ENCODE measurements around the gene PLAA. TPM values are rescaled to one million over a fixed set of nuclear protein-coding genes. Genes with fewer than 3 reads are reported as not detected.
A peak's percentile ranks its signal among the peaks of the same experiment; 100 is the strongest.

Gene PLAA
- total RNA-seq, 1 experiment from 2014 or later, result 41.2 TPM

DNA sequence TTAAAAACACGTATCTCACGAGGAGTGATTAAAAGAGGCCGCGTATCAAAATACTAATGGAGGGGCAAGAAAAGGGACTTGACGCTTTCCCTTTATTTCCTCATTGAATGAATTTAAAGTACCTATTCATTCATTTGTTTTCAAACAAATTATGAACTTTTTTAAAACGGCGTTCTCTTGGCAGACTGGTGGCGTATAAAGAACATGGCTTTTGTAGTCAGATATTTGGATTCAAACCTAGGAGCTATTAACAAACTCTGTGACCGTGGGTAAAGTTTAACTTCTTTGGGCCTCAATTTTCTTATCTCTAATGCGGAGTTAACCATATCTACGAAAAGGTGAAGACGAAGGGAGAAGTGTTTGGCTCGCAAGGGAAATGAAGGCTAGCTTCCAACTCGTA is 55.3 kb downstream of the PLAA start:
- no peak for ATAC-seq
- no peaks in the 10 kb centered on the region for H4K20me1 ChIP-seq (ENCODE audit: insufficient read depth)
- H3K4me1 ChIP-seq (ENCODE audit: control insufficient read depth in 1 of 2, insufficient read depth in 2 of 2, low read length in 2 of 2), result peaks cover 5 to 14% of the 10 kb centered on the region in 2 experiments; a peak in 3 of 4 replicates
- peak overlapping the region; percentile 97 for H3K27ac ChIP-seq (ENCODE audit: low read depth, low read length)
- intact Hi-C loops (cut with micrococcal nuclease), result loop anchor here (1.0 kb wide), 1 partner anchor 56 kb away; the partner anchor contains the start of gene PLAA
- H3K4me2 ChIP-seq (ENCODE audit: low read length), result peak overlapping the region; percentile 82
- H3K4me3 ChIP-seq (replicated peaks in 1 of 2; ENCODE audit: low read depth in 1 of 2, low read length in 2 of 2), result peak overlapping the region; percentile 77 to 91
- H3K79me2 ChIP-seq (ENCODE audit: insufficient read depth, low read length), result peaks cover 54% of the 10 kb centered on the region
- H3K9me2 ChIP-seq (ENCODE audit: insufficient read depth), result no peaks in the 10 kb centered on the region
- ChIA-PET CTCF (interaction anchor here (1.2 kb wide), 1 partner anchor 20 kb away, joined by 3 read pairs; no protein-coding TSS in a partner anchor), RAD21 (ENCODE audit: low non-redundant PET in 1 of 2, low total read pairs in 2 of 2, uncharacterized antibody in 2 of 2, unreplicated experiment in 2 of 2) (no interaction called here), POLR2A (interaction anchor here (0.9 to 1.5 kb wide), 2 partner anchors 55 to 64 kb away, joined by 4 to 10 read pairs; partner anchors contain the start of genes IFT74 and PLAA)
- H2AFZ ChIP-seq (ENCODE audit: low read depth, low read length, poor library complexity, severe bottlenecking), result no peak overlapping the region
- H3K36me3 ChIP-seq (ENCODE audit: control insufficient read depth in 1 of 2, insufficient read depth in 2 of 2, low read length in 2 of 2), result peaks cover 0 to 3% of the 10 kb centered on the region in 2 experiments; a peak in 1 of 4 replicates
- H3K27me3 ChIP-seq (ENCODE audit: insufficient read depth, low read length), result no peaks in the 10 kb centered on the region
- H3K9ac ChIP-seq (ENCODE audit: low read length), result peak overlapping the region; percentile 83
- no TSS peak for BruUV-seq (replicated peaks)
- no peak for DNase-seq (ENCODE audit: low read depth, low spot score)
- no peaks in the 10 kb centered on the region for H3K9me3 ChIP-seq (ENCODE audit: control insufficient read depth in 1 of 2, insufficient read depth in 1 of 2, low read depth in 1 of 2, low read length in 2 of 2)
- TF ChIP-seq EZH2phosphoT487 (IDR thresholded peaks at IDR 0.05; ENCODE audit: borderline replicate concordance) (no peak), SIN3A (IDR thresholded peaks at IDR 0.05; ENCODE audit: low read depth) (no peak), JUND (IDR thresholded peaks at IDR 0.05) (no peak), SP1 (IDR thresholded peaks at IDR 0.05; ENCODE audit: low read depth) (no peak), ELF1 (IDR thresholded peaks at IDR 0.05; ENCODE audit: borderline replicate concordance, low read depth) (no peak), YY1 (IDR thresholded peaks at IDR 0.05; ENCODE audit: extremely low read depth, insufficient replicate concordance, low read depth, low read length) (no peak), POLR2AphosphoS5 (IDR thresholded peaks at IDR 0.05; ENCODE audit: low read depth, low read length) (no peak)
- TF ChIP-seq, protein P1, sequence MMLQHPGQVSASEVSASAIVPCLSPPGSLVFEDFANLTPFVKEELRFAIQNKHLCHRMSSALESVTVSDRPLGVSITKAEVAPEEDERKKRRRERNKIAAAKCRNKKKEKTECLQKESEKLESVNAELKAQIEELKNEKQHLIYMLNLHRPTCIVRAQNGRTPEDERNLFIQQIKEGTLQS (IDR thresholded peaks at IDR 0.05), result no peak

DNA sequence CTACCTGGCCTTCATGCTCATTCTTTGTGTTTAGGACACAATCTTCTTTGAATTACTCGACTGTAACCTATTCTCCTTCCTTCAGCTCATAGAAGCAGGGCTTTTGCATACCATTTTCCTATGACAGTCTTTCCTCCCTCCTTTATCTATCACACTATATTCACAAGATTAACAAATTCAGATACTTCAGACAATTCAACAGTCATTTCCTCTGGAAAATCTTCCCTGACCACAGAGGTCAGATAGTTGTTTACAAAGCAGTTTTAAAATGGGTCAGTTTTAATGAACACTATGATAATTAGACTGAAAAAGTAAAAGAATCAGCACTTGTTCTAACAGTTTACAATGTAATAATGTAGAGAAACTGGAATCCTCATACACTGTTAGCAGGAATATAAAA is 58.8 kb downstream of the PLAA start:
- no peak overlapping the region for H3K27ac ChIP-seq (ENCODE audit: low read depth, low read length)
- ChIA-PET CTCF (no interaction called here), RAD21 (ENCODE audit: low non-redundant PET in 1 of 2, low total read pairs in 2 of 2, uncharacterized antibody in 2 of 2, unreplicated experiment in 2 of 2) (no interaction called here), POLR2A (no interaction called here)
- H3K9me2 ChIP-seq (ENCODE audit: insufficient read depth), result no peaks in the 10 kb centered on the region
- no peaks in the 10 kb centered on the region for H4K20me1 ChIP-seq (ENCODE audit: insufficient read depth)
- ATAC-seq (no peak), DNase-seq (ENCODE audit: low read depth, low spot score) (no peak)
- peaks cover 2 to 4% of the 10 kb centered on the region in 2 experiments; a peak in 3 of 4 replicates for H3K36me3 ChIP-seq (ENCODE audit: control insufficient read depth in 1 of 2, insufficient read depth in 2 of 2, low read length in 2 of 2)
- no peak overlapping the region for H3K9ac ChIP-seq (ENCODE audit: low read length)
- H2AFZ ChIP-seq (ENCODE audit: low read depth, low read length, poor library complexity, severe bottlenecking), result no peak overlapping the region
- H3K79me2 ChIP-seq (ENCODE audit: insufficient read depth, low read length), result peaks cover 73% of the 10 kb centered on the region
- no TSS peak for BruUV-seq (replicated peaks)
- intact Hi-C loops (cut with micrococcal nuclease), result no loop called here
- H3K9me3 ChIP-seq (ENCODE audit: control insufficient read depth in 1 of 2, insufficient read depth in 1 of 2, low read depth in 1 of 2, low read length in 2 of 2), result no peaks in the 10 kb centered on the region
- no peaks in the 10 kb centered on the region for H3K27me3 ChIP-seq (ENCODE audit: insufficient read depth, low read length)
- H3K4me2 ChIP-seq (ENCODE audit: low read length), result no peak overlapping the region
- H3K4me1 ChIP-seq (ENCODE audit: control insufficient read depth in 1 of 2, insufficient read depth in 2 of 2, low read length in 2 of 2), result peaks cover 3 to 11% of the 10 kb centered on the region in 2 experiments; a peak in 3 of 4 replicates
- H3K4me3 ChIP-seq (replicated peaks in 1 of 2; ENCODE audit: low read depth in 1 of 2, low read length in 2 of 2), result no peak overlapping the region
- TF ChIP-seq POLR2A (IDR thresholded peaks at IDR 0.05; ENCODE audit: borderline replicate concordance, extremely low read depth, insufficient read depth, insufficient read length) (no peak), SP1 (IDR thresholded peaks at IDR 0.05; ENCODE audit: low read depth) (no peak), ZNF274 (IDR thresholded peaks at IDR 0.05; ENCODE audit: low read depth, low read length) (no peak), EGR1 (IDR thresholded peaks at IDR 0.05; ENCODE audit: low read depth) (no peak), RAD21 (IDR thresholded peaks at IDR 0.05; ENCODE audit: low read depth) (no peak), ELF1 (IDR thresholded peaks at IDR 0.05; ENCODE audit: borderline replicate concordance, low read depth) (no peak), POLR2AphosphoS5 (IDR thresholded peaks at IDR 0.05; ENCODE audit: low read depth, low read length) (no peak), CEBPB (IDR thresholded peaks at IDR 0.05; ENCODE audit: low read depth) (no peak)
- TF ChIP-seq, protein P2, sequence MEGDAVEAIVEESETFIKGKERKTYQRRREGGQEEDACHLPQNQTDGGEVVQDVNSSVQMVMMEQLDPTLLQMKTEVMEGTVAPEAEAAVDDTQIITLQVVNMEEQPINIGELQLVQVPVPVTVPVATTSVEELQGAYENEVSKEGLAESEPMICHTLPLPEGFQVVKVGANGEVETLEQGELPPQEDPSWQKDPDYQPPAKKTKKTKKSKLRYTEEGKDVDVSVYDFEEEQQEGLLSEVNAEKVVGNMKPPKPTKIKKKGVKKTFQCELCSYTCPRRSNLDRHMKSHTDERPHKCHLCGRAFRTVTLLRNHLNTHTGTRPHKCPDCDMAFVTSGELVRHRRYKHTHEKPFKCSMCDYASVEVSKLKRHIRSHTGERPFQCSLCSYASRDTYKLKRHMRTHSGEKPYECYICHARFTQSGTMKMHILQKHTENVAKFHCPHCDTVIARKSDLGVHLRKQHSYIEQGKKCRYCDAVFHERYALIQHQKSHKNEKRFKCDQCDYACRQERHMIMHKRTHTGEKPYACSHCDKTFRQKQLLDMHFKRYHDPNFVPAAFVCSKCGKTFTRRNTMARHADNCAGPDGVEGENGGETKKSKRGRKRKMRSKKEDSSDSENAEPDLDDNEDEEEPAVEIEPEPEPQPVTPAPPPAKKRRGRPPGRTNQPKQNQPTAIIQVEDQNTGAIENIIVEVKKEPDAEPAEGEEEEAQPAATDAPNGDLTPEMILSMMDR (IDR thresholded peaks at IDR 0.05 in 2 of 3, conservative IDR thresholded peaks at IDR 0.05 in 1 of 3; ENCODE audit: borderline replicate concordance in 1 of 3, insufficient read depth in 1 of 3, low read depth in 2 of 3, low read length in 2 of 3), result no peak
- TF ChIP-seq, protein P1 (IDR thresholded peaks at IDR 0.05), result no peak

Data from HCT116 (cell line).